Lower lobe of right lung (tissue), 2 donors: ENCODE data around the gene PRKAR1B. TPM values are rescaled to one million over a fixed set of nuclear protein-coding genes. Genes with fewer than 3 reads are reported as not detected.

Experiments
- ATAC-seq, 2 donors: fragments of 200-7000 bp; cut with Tn5 transposase; one replicate each; pipeline ENCODE4 v1.9.1; 2020 to 2022; ENCODE audit warnings: mild to moderate bottlenecking in 2 of 2, moderate library complexity in 2 of 2
- DNase-seq: peaks from one replicate; pipeline ENCODE4 v3.0.0-alpha.2; 2020
- H3K27ac ChIP-seq: fragments of 200-600 bp; one replicate; pipeline ENCODE4 v1.8.0; 2022
- H3K27me3 ChIP-seq: fragments of 200-600 bp; one replicate; pipeline ENCODE4 v1.8.0; 2022; ENCODE audit warnings: low read depth
- H3K36me3 ChIP-seq: fragments of 200-600 bp; one replicate; pipeline ENCODE4 v1.8.0; 2022; ENCODE audit warnings: mild to moderate bottlenecking
- H3K4me1 ChIP-seq: fragments of 200-600 bp; one replicate; pipeline ENCODE4 v1.8.0; 2022
- H3K4me3 ChIP-seq: fragments of 200-600 bp; one replicate; pipeline ENCODE4 v1.8.0; 2022; ENCODE audit warnings: mild to moderate bottlenecking
- H3K9me3 ChIP-seq: fragments of 200-600 bp; one replicate; pipeline ENCODE4 v1.8.0; 2022
- CTCF ChIP-seq: fragments of 200-600 bp; IDR thresholded peaks from one replicate; pipeline ENCODE4 v1.8.0; 2022; ENCODE audit warnings: antibody characterized with exemption, mild to moderate bottlenecking
- intact Hi-C: fragments of 100-400 bp; cut with DNase I; formaldehyde crosslinking; loops from one replicate; pipeline ENCODE4 v1.11.0; 2022
- total RNA-seq: library from RNA; stranded (reverse); fragmentation: NEBNext Ultra II Directional; extraction: Animal tissue kit (Norgen Biotek cat#: 25700); gene quantifications from one replicate; pipeline ENCODE4 v1.2.1, GENCODE V29; 2021
- donor health status: DM: no; HTN: yes; CAD: no; lungs with severe emphysema.

Gene PRKAR1B
- total RNA-seq, 1 donor from 2014 or later = 16.8 TPM

- DNase-seq (no peak), ATAC-seq (no peak)
- no peak for TF ChIP-seq CTCF
- peaks cover 5% of the 10 kb centered on the region for H3K4me1 ChIP-seq
- H3K4me3 ChIP-seq = no peak overlapping the region
- H3K9me3 ChIP-seq = peaks cover 11% of the 10 kb centered on the region
- H3K27me3 ChIP-seq = no peaks in the 10 kb centered on the region
- no peak overlapping the region for H3K27ac ChIP-seq
- intact Hi-C loops = no loop called here
- H3K36me3 ChIP-seq = no peaks in the 10 kb centered on the region
Measured at GRCh38 chr7:693280-693679, 33.8 kb downstream of the PRKAR1B start.

DNA sequence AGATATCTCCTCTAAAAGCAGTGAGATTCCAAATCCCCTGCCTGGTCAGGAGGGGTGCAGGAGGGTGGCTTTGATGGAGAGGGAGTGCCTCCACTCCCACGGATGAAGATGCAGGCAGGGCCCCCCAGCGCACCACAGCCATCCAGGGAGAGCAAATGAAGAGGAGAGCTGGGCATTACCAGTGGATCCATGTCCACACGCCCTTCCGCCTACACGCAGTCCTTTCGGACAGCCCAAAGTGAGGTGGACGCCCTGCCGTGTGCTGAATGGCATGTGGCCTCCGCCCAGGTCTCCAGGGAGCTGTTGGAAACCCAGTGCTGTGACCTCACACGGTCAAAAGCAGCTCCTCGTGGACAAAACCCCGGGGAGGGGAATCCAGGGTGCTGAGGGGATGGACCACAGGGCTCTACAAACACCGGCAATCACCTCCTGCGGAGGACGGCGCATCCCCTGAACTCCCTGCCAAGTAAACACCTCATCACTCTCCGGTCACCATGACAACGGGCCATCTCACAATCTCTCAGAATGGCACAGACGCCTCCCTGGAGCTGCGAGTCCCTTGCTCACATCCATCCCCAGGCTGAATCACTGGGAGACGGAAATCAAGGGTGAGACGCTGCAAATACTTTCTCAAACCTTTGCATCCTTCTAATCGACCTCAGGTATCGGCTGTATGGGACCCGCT lies 35.6 kb downstream of the PRKAR1B start:
- Histone ChIP-seq H3K27ac (no peak overlapping the region), H3K4me1 (no peaks in the 10 kb centered on the region), H3K36me3 (no peaks in the 10 kb centered on the region), H3K9me3 (peaks cover 20% of the 10 kb centered on the region), H3K4me3 (no peak overlapping the region), H3K27me3 (no peaks in the 10 kb centered on the region)
- DNase-seq = no peak
- TF ChIP-seq CTCF = no peak
- ATAC-seq = no peak
- intact Hi-C loops = no loop called here

GRCh38 chr7:690478-691360 lies 36.4 kb downstream of the PRKAR1B start:
- Histone ChIP-seq H3K9me3 (peaks cover 28% of the 10 kb centered on the region), H3K4me1 (no peaks in the 10 kb centered on the region), H3K27ac (no peak overlapping the region), H3K27me3 (no peaks in the 10 kb centered on the region), H3K4me3 (no peak overlapping the region), H3K36me3 (no peaks in the 10 kb centered on the region)
- ATAC-seq (no peak), DNase-seq (no peak)
- intact Hi-C loops = no loop called here
- no peak for TF ChIP-seq CTCF

DNA sequence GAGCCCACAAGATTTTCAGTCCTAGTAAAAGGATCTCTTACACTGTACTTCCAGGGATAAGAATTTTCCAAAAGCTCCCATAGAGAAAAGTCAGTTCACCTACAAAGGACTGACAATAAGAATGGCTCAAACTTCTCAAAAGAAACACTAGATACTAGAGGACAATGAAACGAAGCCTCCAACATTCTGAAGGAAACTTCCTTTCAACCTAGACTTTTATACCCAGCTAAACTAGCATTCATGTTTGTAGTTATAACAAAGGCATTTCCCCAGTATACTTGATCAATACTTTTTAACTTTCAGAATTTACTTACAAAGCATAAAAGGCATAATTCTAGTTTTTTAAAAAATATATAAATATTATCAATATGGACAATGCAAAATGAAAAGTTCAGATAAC lies 41.5 kb downstream of the PRKAR1B start:
- Histone ChIP-seq H3K27me3 (no peaks in the 10 kb centered on the region), H3K9me3 (peaks cover 33% of the 10 kb centered on the region), H3K27ac (no peak overlapping the region), H3K4me1 (no peaks in the 10 kb centered on the region), H3K36me3 (no peaks in the 10 kb centered on the region), H3K4me3 (no peak overlapping the region)
- DNase-seq (no peak), ATAC-seq (no peak)
- intact Hi-C loops = no loop called here
- no peak for TF ChIP-seq CTCF

GRCh38 chr7:684416-684815 lies 42.7 kb downstream of the PRKAR1B start:
- DNase-seq (no peak), ATAC-seq (no peak)
- H3K9me3 ChIP-seq = peaks cover 33% of the 10 kb centered on the region
- H3K4me1 ChIP-seq = no peaks in the 10 kb centered on the region
- no peak overlapping the region for H3K4me3 ChIP-seq
- H3K27me3 ChIP-seq = no peaks in the 10 kb centered on the region
- no peak overlapping the region for H3K27ac ChIP-seq
- intact Hi-C loops = no loop called here
- no peak for TF ChIP-seq CTCF
- peaks cover under 1% of the 10 kb centered on the region for H3K36me3 ChIP-seq
